ENCODE data around the gene SGPL1.

DNA sequence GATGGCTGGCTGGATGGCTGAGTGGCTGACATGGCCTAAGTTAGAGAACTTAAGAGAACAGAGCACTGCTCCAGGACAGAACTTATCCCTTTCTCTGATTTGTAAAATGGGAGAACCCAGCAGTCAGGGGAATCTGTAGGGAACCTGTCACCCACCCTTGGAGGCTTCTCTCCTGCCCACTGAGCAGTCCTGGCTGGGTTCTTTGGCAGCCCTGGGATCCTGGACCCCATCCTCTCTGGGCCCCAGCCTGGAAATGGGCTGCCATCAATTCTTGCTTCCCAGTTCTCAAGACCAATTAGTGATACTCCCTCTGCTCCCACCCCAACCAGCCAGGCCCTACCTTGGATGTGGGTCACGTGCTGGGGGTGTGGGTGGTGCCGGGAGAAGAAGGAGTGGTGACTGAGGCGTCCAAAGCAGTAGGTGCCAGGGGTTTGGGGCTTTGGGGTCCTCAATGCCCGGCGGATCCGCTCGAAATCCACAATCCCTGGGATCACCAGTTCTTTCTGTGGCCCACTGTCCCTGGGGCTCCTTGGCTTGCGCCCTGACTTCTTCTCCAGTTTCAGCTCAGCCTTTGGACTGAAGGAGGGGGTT, 34.2 kb upstream of the SGPL1 start:
- no peak for TF ChIP-seq POLR2A (IDR thresholded peaks at IDR 0.05; ENCODE audit: low read depth, low read length)
- no peak for TF ChIP-seq POLR2AphosphoS5 (IDR thresholded peaks at IDR 0.05; ENCODE audit: low read depth, low read length)
- no peak for TF ChIP-seq POU2F2 (IDR thresholded peaks at IDR 0.05; ENCODE audit: low read depth, low read length)
- TF ChIP-seq SPI1 (IDR thresholded peaks at IDR 0.05; ENCODE audit: low read depth, low read length): no peak

Measured in GM12891 (cell line).